Neural progenitor cell (in vitro differentiated cells): ENCODE data around the gene CCDC81. TPM values are rescaled to one million over a fixed set of nuclear protein-coding genes. Genes with fewer than 3 reads are reported as not detected.

Experiments used
- DNase-seq: peaks from one replicate; pipeline ENCODE4 v3.0.0-alpha.2; 2016; ENCODE audit warnings: low spot score
- H2AFZ ChIP-seq: fragments of 200-600 bp; sonication (generic); replicated peaks from 2 replicates; pipeline ENCODE4 v1.6.1; 2016; ENCODE audit warnings: antibody characterized with exemption
- H3F3A ChIP-seq: fragments of 200-600 bp; sonication (generic); 2 replicates; pipeline ENCODE4 v1.6.1; 2016; ENCODE audit warnings: antibody characterized with exemption, low read depth
- H3K27ac ChIP-seq: fragments of 200-600 bp; sonication (generic); 2 replicates; pipeline ENCODE4 v1.5.1; 2016; ENCODE audit warnings: mild to moderate bottlenecking
- H3K27me3 ChIP-seq: fragments of 200-600 bp; sonication (generic); 2 replicates; pipeline ENCODE4 v1.6.1; 2016; ENCODE audit warnings: mild to moderate bottlenecking, moderate library complexity
- H3K36me3 ChIP-seq: fragments of 200-600 bp; sonication (generic); 2 replicates; pipeline ENCODE4 v1.5.1; 2016
- H3K4me1 ChIP-seq: fragments of 200-600 bp; sonication (generic); 2 replicates; pipeline ENCODE4 v1.6.1; 2016; ENCODE audit warnings: mixed run types
- H3K4me2 ChIP-seq: fragments of 200-600 bp; sonication (generic); 2 replicates; pipeline ENCODE4 v1.6.1; 2016
- H3K4me3 ChIP-seq: fragments of 200-600 bp; sonication (generic); 2 replicates; pipeline ENCODE4 v1.5.1; 2016
- H3K79me2 ChIP-seq: fragments of 200-600 bp; sonication (generic); 2 replicates; pipeline ENCODE4 v1.6.1; 2016; ENCODE audit warnings: low read depth
- H3K9ac ChIP-seq: fragments of 200-600 bp; sonication (generic); 2 replicates; pipeline ENCODE4 v1.6.1; 2016
- H3K9me3 ChIP-seq: fragments of 200-600 bp; sonication (generic); 2 replicates; pipeline ENCODE4 v1.5.1; 2016; ENCODE audit warnings: low read depth
- H4K20me1 ChIP-seq: fragments of 200-600 bp; sonication (generic); 2 replicates; pipeline ENCODE4 v1.6.1; 2016; ENCODE audit warnings: low read depth
- H3K27ac Mint-ChIP-seq: 3 replicates; pipeline ENCODE4 v1.8.0; 2021; ENCODE audit warnings: mixed read lengths
- H3K27me3 Mint-ChIP-seq: 2 replicates; pipeline ENCODE4 v1.8.0; 2022; ENCODE audit warnings: low read depth, mild to moderate bottlenecking, inconsistent platforms, moderate library complexity, mixed read lengths; ENCODE audit not compliant: insufficient read depth
- H3K36me3 Mint-ChIP-seq: 3 replicates; pipeline ENCODE4 v1.8.0; 2021; ENCODE audit warnings: mixed read lengths
- H3K4me1 Mint-ChIP-seq: 3 replicates; pipeline ENCODE4 v1.8.0; 2021; ENCODE audit warnings: mixed read lengths
- H3K4me3 Mint-ChIP-seq: 3 replicates; pipeline ENCODE4 v1.8.0; 2021; ENCODE audit warnings: mild to moderate bottlenecking, moderate library complexity, mixed read lengths
- H3K9me3 Mint-ChIP-seq: 3 replicates; pipeline ENCODE4 v1.8.0; 2020; ENCODE audit warnings: mixed read lengths
- CTCF ChIP-seq: fragments of 200-600 bp; sonication (generic); IDR thresholded peaks from 2 replicates; pipeline ENCODE4 v1.5.1; 2017; ENCODE audit warnings: antibody characterized with exemption, mild to moderate bottlenecking
- EZH2 ChIP-seq: fragments of 200-600 bp; sonication (generic); IDR thresholded peaks from 2 replicates; pipeline ENCODE4 v1.6.1; 2017; ENCODE audit warnings: antibody characterized with exemption, mild to moderate bottlenecking, moderate library complexity
- EZH2phosphoT487 ChIP-seq: fragments of 200-600 bp; sonication (generic); IDR thresholded peaks from 2 replicates; pipeline ENCODE4 v1.6.1; 2017; ENCODE audit warnings: antibody characterized with exemption
- total RNA-seq: library from RNA; depleted of rRNA; stranded (reverse); fragments of >200 nt; gene quantifications from 2 replicates; pipeline ENCODE4 v1.2.3, GENCODE V29; 2015; ENCODE audit warnings: low replicate concordance

Gene CCDC81
- total RNA-seq, 1 donor from 2014 or later: 1.0 TPM

GRCh38 chr11:86435711-86436110, 61.0 kb downstream of the CCDC81 start:
- Histone ChIP-seq H3K27me3 (no peaks in the 10 kb centered on the region), H3K4me2 (no peak overlapping the region), H3K36me3 (peaks cover 3% of the 10 kb centered on the region), H3K4me1 (no peaks in the 10 kb centered on the region), H4K20me1 (no peaks in the 10 kb centered on the region), H3K79me2 (no peaks in the 10 kb centered on the region), H3F3A (no peaks in the 10 kb centered on the region), H3K9me3 (no peaks in the 10 kb centered on the region), H3K9ac (no peak overlapping the region), H3K27ac (no peak overlapping the region), H2AFZ (no peak overlapping the region), H3K4me3 (no peak overlapping the region)
- Mint-ChIP-seq H3K4me1 (peaks cover 5% of the 10 kb centered on the region), H3K36me3 (peaks cover 4% of the 10 kb centered on the region), H3K4me3 (no peak overlapping the region), H3K27me3 (no peaks in the 10 kb centered on the region), H3K27ac (no peak overlapping the region), H3K9me3 (peaks cover 4% of the 10 kb centered on the region)
- no peak for DNase-seq
- TF ChIP-seq EZH2: no peak
- no peak for TF ChIP-seq EZH2phosphoT487
- no peak for TF ChIP-seq CTCF

- Histone ChIP-seq H3K27me3 (no peaks in the 10 kb centered on the region), H3K4me2 (no peak overlapping the region), H3K9ac (no peak overlapping the region), H3K36me3 (peaks cover 3% of the 10 kb centered on the region), H3F3A (no peaks in the 10 kb centered on the region), H3K9me3 (no peaks in the 10 kb centered on the region), H3K4me3 (no peak overlapping the region), H3K27ac (no peak overlapping the region), H3K4me1 (no peaks in the 10 kb centered on the region), H2AFZ (no peak overlapping the region), H4K20me1 (no peaks in the 10 kb centered on the region), H3K79me2 (no peaks in the 10 kb centered on the region)
- Mint-ChIP-seq H3K9me3 (no peaks in the 10 kb centered on the region), H3K27ac (no peak overlapping the region), H3K27me3 (no peaks in the 10 kb centered on the region), H3K36me3 (no peaks in the 10 kb centered on the region), H3K4me1 (peaks cover 5% of the 10 kb centered on the region), H3K4me3 (no peak overlapping the region)
- no peak for TF ChIP-seq CTCF
- TF ChIP-seq EZH2: no peak
- TF ChIP-seq EZH2phosphoT487: no peak
- DNase-seq: no peak
Measured at GRCh38 chr11:86438685-86439084, 64.0 kb downstream of the CCDC81 start.

GRCh38 chr11:86440305-86440716, 65.6 kb downstream of the CCDC81 start:
- H4K20me1 ChIP-seq: no peaks in the 10 kb centered on the region
- H3K9me3 Mint-ChIP-seq: no peaks in the 10 kb centered on the region
- H3K4me3 ChIP-seq: no peak overlapping the region
- H3K36me3 Mint-ChIP-seq: no peaks in the 10 kb centered on the region
- H3K27ac ChIP-seq: no peak overlapping the region
- no peaks in the 10 kb centered on the region for H3K4me1 ChIP-seq
- peaks cover 5% of the 10 kb centered on the region for H3K4me1 Mint-ChIP-seq
- H3K9me3 ChIP-seq: no peaks in the 10 kb centered on the region
- H3K27me3 ChIP-seq: no peaks in the 10 kb centered on the region
- H3K9ac ChIP-seq: no peak overlapping the region
- H3K27me3 Mint-ChIP-seq: peaks cover 2% of the 10 kb centered on the region
- DNase-seq: no peak
- H3K36me3 ChIP-seq: peaks cover 3% of the 10 kb centered on the region
- no peak overlapping the region for H2AFZ ChIP-seq
- H3K79me2 ChIP-seq: no peaks in the 10 kb centered on the region
- TF ChIP-seq EZH2phosphoT487 (no peak), EZH2 (no peak)
- H3K27ac Mint-ChIP-seq: no peak overlapping the region
- H3F3A ChIP-seq: no peaks in the 10 kb centered on the region
- no peak overlapping the region for H3K4me3 Mint-ChIP-seq
- H3K4me2 ChIP-seq: no peak overlapping the region

GRCh38 chr11:86440843-86441242, 66.2 kb downstream of the CCDC81 start:
- H3K27me3 ChIP-seq: no peaks in the 10 kb centered on the region
- H3K9ac ChIP-seq: no peak overlapping the region
- H3K4me1 ChIP-seq: no peaks in the 10 kb centered on the region
- no peaks in the 10 kb centered on the region for H3K9me3 Mint-ChIP-seq
- H3K36me3 ChIP-seq: peaks cover 3% of the 10 kb centered on the region
- no peaks in the 10 kb centered on the region for H4K20me1 ChIP-seq
- H3K27ac ChIP-seq: no peak overlapping the region
- no peak overlapping the region for H3K4me3 ChIP-seq
- H2AFZ ChIP-seq: no peak overlapping the region
- TF ChIP-seq EZH2phosphoT487 (no peak), EZH2 (no peak), CTCF (no peak)
- DNase-seq: no peak
- peaks cover 2% of the 10 kb centered on the region for H3K27me3 Mint-ChIP-seq
- H3K36me3 Mint-ChIP-seq: no peaks in the 10 kb centered on the region
- no peaks in the 10 kb centered on the region for H3K79me2 ChIP-seq
- H3K27ac Mint-ChIP-seq: no peak overlapping the region
- no peaks in the 10 kb centered on the region for H3F3A ChIP-seq
- no peaks in the 10 kb centered on the region for H3K9me3 ChIP-seq
- no peak overlapping the region for H3K4me3 Mint-ChIP-seq
- no peak overlapping the region for H3K4me2 ChIP-seq
- H3K4me1 Mint-ChIP-seq: peaks cover 5% of the 10 kb centered on the region
